ENCODE data around the gene CNTN1. TPM values are rescaled to one million over a fixed set of nuclear protein-coding genes. Genes with fewer than 3 reads are reported as not detected.

Gene CNTN1
- total and polyA plus RNA-seq, 2 experiments from 2014 or later = 0.58 to 2.4 TPM

- DNase-seq (ENCODE audit: low spot score) = no peak
- Histone ChIP-seq H3K79me2 (no peaks in the 10 kb centered on the region), H3K4me2 (no peak overlapping the region), H4K20me1 (ENCODE audit: insufficient read depth, poor library complexity, severe bottlenecking) (no peaks in the 10 kb centered on the region), H3K36me3 (replicated peaks; ENCODE audit: insufficient read depth, low read depth) (no peaks in the 10 kb centered on the region), H3K4me1 (ENCODE audit: insufficient read depth) (no peaks in the 10 kb centered on the region), H3K9me2 (replicated peaks; ENCODE audit: insufficient read depth) (no peaks in the 10 kb centered on the region), H3K9me3 (ENCODE audit: low read depth) (no peaks in the 10 kb centered on the region), H2AFZ (no peak overlapping the region), H3K27ac (no peak overlapping the region), H3K27me3 (no peaks in the 10 kb centered on the region), H3K4me3 (no peak overlapping the region)
- WGBS (ENCODE audit: low lambda C conversion rate, missing lambda C conversion rate) = 86% methylated on average over 1 of the region's 1 CpG
- TF ChIP-seq CTCF (IDR thresholded peaks at IDR 0.05; ENCODE audit: poor library complexity) (no peak), EZH2 (IDR thresholded peaks at IDR 0.05; ENCODE audit: borderline replicate concordance) (no peak), EZH2phosphoT487 (IDR thresholded peaks at IDR 0.05; ENCODE audit: low read depth, severe bottlenecking, unreplicated experiment) (no peak)
These were observed 36.8 kb upstream of the CNTN1 start for GRCh38 chr12:40655451-40655850.

- no peak for DNase-seq (ENCODE audit: low spot score)
- H3K9me3 ChIP-seq (ENCODE audit: low read depth) = no peaks in the 10 kb centered on the region
- H3K4me1 ChIP-seq (ENCODE audit: insufficient read depth) = no peaks in the 10 kb centered on the region
- H3K27ac ChIP-seq = no peak overlapping the region
- WGBS (ENCODE audit: low lambda C conversion rate, missing lambda C conversion rate) = 94% methylated on average over 4 of the region's 4 CpGs
- no peaks in the 10 kb centered on the region for H3K79me2 ChIP-seq
- no peaks in the 10 kb centered on the region for H4K20me1 ChIP-seq (ENCODE audit: insufficient read depth, poor library complexity, severe bottlenecking)
- no peak overlapping the region for H3K4me3 ChIP-seq
- no peak overlapping the region for H2AFZ ChIP-seq
- no peaks in the 10 kb centered on the region for H3K9me2 ChIP-seq (replicated peaks; ENCODE audit: insufficient read depth)
- no peak overlapping the region for H3K4me2 ChIP-seq
- TF ChIP-seq EZH2 (IDR thresholded peaks at IDR 0.05; ENCODE audit: borderline replicate concordance) (no peak), EZH2phosphoT487 (IDR thresholded peaks at IDR 0.05; ENCODE audit: low read depth, severe bottlenecking, unreplicated experiment) (no peak), CTCF (IDR thresholded peaks at IDR 0.05; ENCODE audit: poor library complexity) (no peak)
- H3K36me3 ChIP-seq (replicated peaks; ENCODE audit: insufficient read depth, low read depth) = no peaks in the 10 kb centered on the region
- no peaks in the 10 kb centered on the region for H3K27me3 ChIP-seq
These were observed 29.9 kb upstream of the CNTN1 start for GRCh38 chr12:40662366-40662765.

GRCh38 chr12:40663781-40664180 is 28.5 kb upstream of the CNTN1 start:
- Histone ChIP-seq H3K27me3 (no peaks in the 10 kb centered on the region), H3K4me1 (ENCODE audit: insufficient read depth) (no peaks in the 10 kb centered on the region), H4K20me1 (ENCODE audit: insufficient read depth, poor library complexity, severe bottlenecking) (no peaks in the 10 kb centered on the region), H2AFZ (no peak overlapping the region), H3K36me3 (replicated peaks; ENCODE audit: insufficient read depth, low read depth) (no peaks in the 10 kb centered on the region), H3K4me2 (no peak overlapping the region), H3K9me2 (replicated peaks; ENCODE audit: insufficient read depth) (no peaks in the 10 kb centered on the region), H3K27ac (no peak overlapping the region), H3K79me2 (no peaks in the 10 kb centered on the region), H3K9me3 (ENCODE audit: low read depth) (no peaks in the 10 kb centered on the region), H3K4me3 (no peak overlapping the region)
- TF ChIP-seq EZH2phosphoT487 (IDR thresholded peaks at IDR 0.05; ENCODE audit: low read depth, severe bottlenecking, unreplicated experiment) (no peak), EZH2 (IDR thresholded peaks at IDR 0.05; ENCODE audit: borderline replicate concordance) (no peak), CTCF (IDR thresholded peaks at IDR 0.05; ENCODE audit: poor library complexity) (no peak)
- DNase-seq (ENCODE audit: low spot score) = no peak
- WGBS (ENCODE audit: low lambda C conversion rate, missing lambda C conversion rate) = 67% methylated on average over 1 of the region's 1 CpG

GRCh38 chr12:40668099-40668529 is 24.1 kb upstream of the CNTN1 start:
- H3K4me3 ChIP-seq = no peak overlapping the region
- H3K79me2 ChIP-seq = no peaks in the 10 kb centered on the region
- no peak overlapping the region for H3K27ac ChIP-seq
- WGBS (ENCODE audit: low lambda C conversion rate, missing lambda C conversion rate) = 69% methylated on average over 1 of the region's 1 CpG
- H3K4me2 ChIP-seq = no peak overlapping the region
- H3K27me3 ChIP-seq = no peaks in the 10 kb centered on the region
- no peaks in the 10 kb centered on the region for H3K36me3 ChIP-seq (replicated peaks; ENCODE audit: insufficient read depth, low read depth)
- TF ChIP-seq EZH2 (IDR thresholded peaks at IDR 0.05; ENCODE audit: borderline replicate concordance) (no peak), CTCF (IDR thresholded peaks at IDR 0.05; ENCODE audit: poor library complexity) (peak; percentile 7)
- no peak overlapping the region for H2AFZ ChIP-seq
- H3K9me2 ChIP-seq (replicated peaks; ENCODE audit: insufficient read depth) = no peaks in the 10 kb centered on the region
- no peaks in the 10 kb centered on the region for H4K20me1 ChIP-seq (ENCODE audit: insufficient read depth, poor library complexity, severe bottlenecking)
- no peaks in the 10 kb centered on the region for H3K9me3 ChIP-seq (ENCODE audit: low read depth)
- H3K4me1 ChIP-seq (ENCODE audit: insufficient read depth) = no peaks in the 10 kb centered on the region
- no peak for DNase-seq (ENCODE audit: low spot score)

All from hepatocyte (in vitro differentiated cells).